Spleen (tissue), 11 donors: ENCODE measurements around the gene RPL27A. TPM values are rescaled to one million over a fixed set of nuclear protein-coding genes. Genes with fewer than 3 reads are reported as not detected.
A peak's percentile ranks its signal among the peaks of the same experiment; 100 is the strongest.

ENCODE experiments used
- DNase-seq: peaks from one replicate; pipeline ENCODE4 v3.0.0-alpha.2; 2020
- H3K27ac ChIP-seq, 8 donors: fragments of 200-600 bp; sonication (generic) in 7 of 8; 1 replicate in 4 of 8; 2 replicates in 4 of 8; pipeline versions ENCODE4 v1.5.0 to v1.8.0; 2016 to 2021; ENCODE audit warnings: inconsistent platforms in 4 of 8, mild to moderate bottlenecking in 4 of 8, moderate library complexity in 1 of 8
- H3K27me3 ChIP-seq, 7 donors: fragments of 200-600 bp; sonication (generic) in 6 of 7; replicated peaks in 1 of 7; 1 replicate in 4 of 7; 2 replicates in 3 of 7; pipeline versions ENCODE4 v1.5.0 to v1.8.0; 2016 to 2021; ENCODE audit warnings: inconsistent platforms in 3 of 7, mild to moderate bottlenecking in 1 of 7
- H3K36me3 ChIP-seq, 6 donors: fragments of 200-600 bp; sonication (generic) in 5 of 6; 1 replicate in 4 of 6; 2 replicates in 2 of 6; pipeline versions ENCODE4 v1.5.0 to v1.8.0; 2016 to 2021; ENCODE audit warnings: inconsistent platforms in 2 of 6
- H3K4me1 ChIP-seq, 6 donors: fragments of 200-600 bp; sonication (generic) in 5 of 6; 1 replicate in 3 of 6; 2 replicates in 3 of 6; pipeline versions ENCODE4 v1.5.0 to v1.8.0; 2016 to 2021; ENCODE audit warnings: inconsistent platforms in 3 of 6
- H3K4me3 ChIP-seq, 8 donors: fragments of 200-600 bp; sonication (generic) in 7 of 8; 1 replicate in 4 of 8; 2 replicates in 4 of 8; pipeline versions ENCODE4 v1.5.0 to v1.8.0; 2016 to 2021; ENCODE audit warnings: inconsistent platforms in 4 of 8, mild to moderate bottlenecking in 4 of 8, moderate library complexity in 2 of 8
- H3K9me3 ChIP-seq, 8 donors: fragments of 200-600 bp; sonication (generic) in 7 of 8; 1 replicate in 4 of 8; 2 replicates in 4 of 8; pipeline versions ENCODE4 v1.5.0 to v1.8.0; 2016 to 2021; ENCODE audit warnings: inconsistent platforms in 4 of 8
- POLR2A ChIP-seq, 3 donors: fragments of 450-650 bp; IDR thresholded peaks; one replicate each; pipeline ENCODE4 v1.5.1; 2017; ENCODE audit warnings: antibody characterized with exemption in 3 of 3, mild to moderate bottlenecking in 1 of 3
- POLR2AphosphoS5 ChIP-seq, 3 donors: sonication (generic); formaldehyde crosslinking; IDR thresholded peaks; one replicate each; pipeline ENCODE4 v1.5.1; 2017; ENCODE audit warnings: antibody characterized with exemption in 3 of 3
- WGBS, 5 donors: extraction: QIAGEN DNeasy Blood & Tissue Kit in 3 of 5; methylation state at CpG; one replicate each; pipeline versions ENCODE4 v1.1.5 to v1.1.7; 2013 to 2018; 5-methylcytosine and 5-hydroxymethylcytosine counted together
- intact Hi-C: fragments of 100-400 bp; cut with DNase I; formaldehyde crosslinking; loops from one replicate; pipeline ENCODE4 v1.15.0; 2023; ENCODE audit warnings: low total_unique reads
- polyA plus RNA-seq, 3 donors: library from polyadenylated mRNA; stranded (reverse); fragments of 200-250 nt; gene quantifications; one replicate each; pipeline ENCODE4 v1.2.1, GENCODE V29; 2013
- total RNA-seq, 7 donors: library from RNA; depleted of rRNA in 3 of 7; stranded (reverse); fragments of >200 nt in 3 of 7; fragmentation: NEBNext Ultra II Directional in 4 of 7; extraction: Animal tissue kit (Norgen Biotek cat#: 25700) in 4 of 7; gene quantifications; one replicate each; pipeline versions ENCODE4 v1.1.0 to v1.2.1, GENCODE V29; 2016 to 2021
- TF ChIP-seq, protein P1 (sequence below), 11 experiments: fragments of 200-600 bp in 7 of 11; fragments of 450-650 bp in 4 of 11; sonication (generic) in 4 of 11; IDR thresholded peaks in 8 of 11; conservative IDR thresholded peaks in 3 of 11; 1 replicate in 7 of 11; 2 replicates in 4 of 11; pipeline versions ENCODE4 v1.4.0 to v1.8.0; 2016 to 2021; ENCODE audit warnings: antibody characterized with exemption in 11 of 11, inconsistent platforms in 4 of 11, mild to moderate bottlenecking in 1 of 11
- donor health status: healthy with polysubstance abuse.
- donor health status: DM: no; HTN: no; CAD: no; lungs with moderate emphysema.
- donor health status: DM: no; HTN: no; CAD: no.
- donor health status: Bipolar disorder and iron deficiency.
- donor health status: healthy.
- donor health status: DM: no; HTN: no; CAD: no.
- donor health status: DM: yes; HTN: yes; CAD: no.

RPL27A gene
- total and polyA plus RNA-seq, 10 donors, result 845 to 8,152 (median 1,390) TPM

DNA sequence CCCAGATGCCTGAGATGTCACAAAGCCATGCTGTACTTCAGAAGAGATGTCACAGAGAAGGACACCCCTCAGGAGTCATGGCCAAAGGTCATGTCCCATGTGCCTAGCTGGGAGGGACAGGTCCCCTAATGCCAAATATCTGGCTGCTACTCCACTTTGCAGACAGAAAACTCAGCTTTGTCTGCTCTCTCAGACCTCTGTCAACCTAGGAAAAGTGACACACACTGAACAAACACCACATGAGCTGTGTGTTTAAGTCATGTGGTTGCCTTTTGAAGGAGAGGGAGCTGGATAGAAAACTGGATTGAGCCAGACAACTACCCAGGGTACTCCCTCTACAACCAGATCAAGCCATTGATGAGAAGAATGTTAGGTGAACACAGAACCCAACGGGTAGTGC lies 3.6 kb upstream of the RPL27A start:
- Histone ChIP-seq H3K27ac (no peak overlapping the region), H3K9me3 (no peaks in the 10 kb centered on the region), H3K4me3 (no peak overlapping the region), H3K36me3 (peaks cover 0 to 25% (median 2%) of the 10 kb centered on the region in 6 donors), H3K4me1 (peaks cover 11 to 20% (median 17%) of the 10 kb centered on the region in 6 donors), H3K27me3 (no peaks in the 10 kb centered on the region)
- DNase-seq, result no peak
- WGBS, 5 donors, result 67 to 100% (median 89%) methylated on average over 1 of the region's 1 CpG
- intact Hi-C loops, result no loop called here
- no peak for TF ChIP-seq POLR2AphosphoS5 (IDR thresholded peaks at IDR 0.05)
- TF ChIP-seq, protein P1, sequence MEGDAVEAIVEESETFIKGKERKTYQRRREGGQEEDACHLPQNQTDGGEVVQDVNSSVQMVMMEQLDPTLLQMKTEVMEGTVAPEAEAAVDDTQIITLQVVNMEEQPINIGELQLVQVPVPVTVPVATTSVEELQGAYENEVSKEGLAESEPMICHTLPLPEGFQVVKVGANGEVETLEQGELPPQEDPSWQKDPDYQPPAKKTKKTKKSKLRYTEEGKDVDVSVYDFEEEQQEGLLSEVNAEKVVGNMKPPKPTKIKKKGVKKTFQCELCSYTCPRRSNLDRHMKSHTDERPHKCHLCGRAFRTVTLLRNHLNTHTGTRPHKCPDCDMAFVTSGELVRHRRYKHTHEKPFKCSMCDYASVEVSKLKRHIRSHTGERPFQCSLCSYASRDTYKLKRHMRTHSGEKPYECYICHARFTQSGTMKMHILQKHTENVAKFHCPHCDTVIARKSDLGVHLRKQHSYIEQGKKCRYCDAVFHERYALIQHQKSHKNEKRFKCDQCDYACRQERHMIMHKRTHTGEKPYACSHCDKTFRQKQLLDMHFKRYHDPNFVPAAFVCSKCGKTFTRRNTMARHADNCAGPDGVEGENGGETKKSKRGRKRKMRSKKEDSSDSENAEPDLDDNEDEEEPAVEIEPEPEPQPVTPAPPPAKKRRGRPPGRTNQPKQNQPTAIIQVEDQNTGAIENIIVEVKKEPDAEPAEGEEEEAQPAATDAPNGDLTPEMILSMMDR (IDR thresholded peaks at IDR 0.05 in 8 of 11, conservative IDR thresholded peaks at IDR 0.05 in 3 of 11), result no peak
- no peak for TF ChIP-seq POLR2A (IDR thresholded peaks at IDR 0.05)

GRCh38 chr11:8681837-8682302 lies 722 bp upstream of the RPL27A start:
- Histone ChIP-seq H3K27me3 (no peaks in the 10 kb centered on the region), H3K4me3 (peak overlapping the region; percentile 61 to 95 (median 81)), H3K36me3 (peaks cover 0 to 51% (median 30%) of the 10 kb centered on the region in 6 donors), H3K27ac (peak overlapping the region; percentile 88 to 99 (median 96)), H3K4me1 (peaks cover 17 to 48% (median 39%) of the 10 kb centered on the region in 6 donors), H3K9me3 (no peaks in the 10 kb centered on the region)
- no peak for DNase-seq
- 24 to 30% (median 28%) methylated on average over 14 of the region's 14 CpGs for WGBS, 5 donors
- intact Hi-C loops, result loop anchor here (10.0 kb wide), 2 partner anchors 133 to 283 kb away; partner anchors contain the start of gene TMEM9B
- TF ChIP-seq, protein P1 (IDR thresholded peaks at IDR 0.05 in 8 of 11, conservative IDR thresholded peaks at IDR 0.05 in 3 of 11), result no peak
- TF ChIP-seq POLR2AphosphoS5 (IDR thresholded peaks at IDR 0.05), result no peak
- TF ChIP-seq POLR2A (IDR thresholded peaks at IDR 0.05), result no peak

GRCh38 chr11:8683115-8683807 lies 669 bp downstream of the RPL27A start:
- Histone ChIP-seq H3K9me3 (no peaks in the 10 kb centered on the region), H3K36me3 (peaks cover 0 to 53% (median 35%) of the 10 kb centered on the region in 6 donors), H3K27ac (peak overlapping the region; percentile 88 to 99 (median 96)), H3K4me1 (peaks cover 24 to 61% (median 52%) of the 10 kb centered on the region in 6 donors), H3K27me3 (no peaks in the 10 kb centered on the region), H3K4me3 (peak overlapping the region; percentile 61 to 95 (median 81))
- TF ChIP-seq, protein P1 (IDR thresholded peaks at IDR 0.05 in 8 of 11, conservative IDR thresholded peaks at IDR 0.05 in 3 of 11), result no peak
- TF ChIP-seq POLR2AphosphoS5 (IDR thresholded peaks at IDR 0.05), result no peak
- TF ChIP-seq POLR2A (IDR thresholded peaks at IDR 0.05), result no peak
- intact Hi-C loops, result loop anchor here (10.0 kb wide), 2 partner anchors 132 to 282 kb away; partner anchors contain the start of gene TMEM9B
- 4 to 6% (median 4%) methylated on average over 27 of the region's 27 CpGs for WGBS, 5 donors
- DNase-seq, result no peak
